HepG2 (cell line): ENCODE results near the gene PRR29. TPM values are rescaled to one million over a fixed set of nuclear protein-coding genes. Genes with fewer than 3 reads are reported as not detected.

Experiments used
- ATAC-seq: fragments of 200-7000 bp; cut with Tn5 transposase; 3 replicates; pipeline ENCODE4 v1.9.1; 2020; ENCODE audit warnings: mild to moderate bottlenecking, moderate library complexity
- BruUV-seq: library from RNA; stranded (reverse); fragments of 400-500 nt; replicated peaks from 2 replicates; lab custom pipeline; 2021; lab: Mats Ljungman, UMichigan
- CTCF ChIA-PET: fragments of 300-600 bp; formaldehyde crosslinking; extraction: SDS; loops from one replicate; lab custom pipeline; 2021; ENCODE audit warnings: low total read pairs, inconsistent platforms, low intra/inter-chr PET ratio; lab: Yijun Ruan, JAX
- POLR2A ChIA-PET: fragments of 350-600 bp; sonication (Branson Sonifier 250); formaldehyde crosslinking; loops from one replicate; lab custom pipeline; 2020; ENCODE audit warnings: antibody characterized with exemption, inconsistent platforms; lab: Yijun Ruan, JAX
- DNase-seq: peaks from one replicate; pipeline ENCODE4 v3.0.0-alpha.2; 2015; ENCODE audit warnings: low spot score
- FAIRE-seq: peaks from 3 replicates; lab custom pipeline; 2011; peaks lifted over from hg19 to GRCh38; lab: Jason Lieb, UNC
- H2AFZ ChIP-seq: one replicate; pipeline ENCODE4 v1.6.1; 2011; ENCODE audit warnings: low read length, inconsistent platforms
- H3K27ac ChIP-seq: fragments of 300-600 bp; 3 replicates; pipeline ENCODE4 v1.8.0; 2011; ENCODE audit warnings: mixed run types, mild to moderate bottlenecking, mixed read lengths, low read length, inconsistent platforms; ENCODE audit not compliant: insufficient read depth; ENCODE audit errors: extremely low read length
- H3K27me3 ChIP-seq, 2 experiments: fragments of 200-600 bp in 1 of 2; 2 replicates in 1 of 2; 3 replicates in 1 of 2; pipeline versions ENCODE4 v1.6.0 to v1.8.0; 2011; ENCODE audit warnings: low read length in 2 of 2, mild to moderate bottlenecking in 2 of 2, moderate library complexity in 2 of 2, inconsistent platforms in 1 of 2; ENCODE audit not compliant: insufficient read depth in 2 of 2, control insufficient read depth in 1 of 2
- H3K36me3 ChIP-seq, 2 experiments: fragments of 200-600 bp in 1 of 2; replicated peaks in 1 of 2; 2 replicates in 1 of 2; 3 replicates in 1 of 2; pipeline versions ENCODE4 v1.5.1 to v1.8.0; 2011; ENCODE audit warnings: low read length in 2 of 2, inconsistent platforms in 1 of 2; ENCODE audit not compliant: insufficient read depth in 2 of 2, control insufficient read depth in 1 of 2
- H3K4me1 ChIP-seq: 2 replicates; pipeline ENCODE4 v1.5.1; 2012; ENCODE audit warnings: low read length, inconsistent platforms; ENCODE audit not compliant: insufficient read depth
- H3K4me2 ChIP-seq: 2 replicates; pipeline ENCODE4 v1.6.0; 2011; ENCODE audit warnings: low read depth, low read length, inconsistent platforms
- H3K4me3 ChIP-seq, 3 experiments: fragments of 200-600 bp in 1 of 3; sonication (generic), shearing (Covaris generic) in 1 of 3; replicated peaks in 1 of 3; 2 replicates each; pipeline ENCODE4 v1.5.1; 2011 to 2016; ENCODE audit warnings: low read length in 3 of 3, inconsistent platforms in 2 of 3, low read depth in 2 of 3, mild to moderate bottlenecking in 2 of 3, control low read depth in 1 of 3, mixed read lengths in 1 of 3; ENCODE audit not compliant: insufficient read depth in 1 of 3
- H3K79me2 ChIP-seq: one replicate; pipeline ENCODE4 v1.6.1; 2011; ENCODE audit warnings: low read length, inconsistent platforms; ENCODE audit not compliant: insufficient read depth
- H3K9ac ChIP-seq: 2 replicates; pipeline ENCODE4 v1.6.0; 2011; ENCODE audit warnings: mild to moderate bottlenecking, low read depth, low read length, inconsistent platforms; ENCODE audit not compliant: insufficient read depth
- H3K9me3 ChIP-seq: 2 replicates; pipeline ENCODE4 v1.5.1; 2012; ENCODE audit warnings: mild to moderate bottlenecking, low read length
- H4K20me1 ChIP-seq: 2 replicates; pipeline ENCODE4 v1.6.0; 2011; ENCODE audit warnings: inconsistent platforms, mild to moderate bottlenecking, low read length, moderate library complexity; ENCODE audit not compliant: insufficient read depth
- ELF1 ChIP-seq: sonication (generic); formaldehyde crosslinking; IDR thresholded peaks from 2 replicates; pipeline ENCODE4 v1.4.0; 2020; ENCODE audit warnings: missing genetic modification reagents
- HCFC1 ChIP-seq: fragments of 150-350 bp; IDR thresholded peaks from 2 replicates; pipeline ENCODE4 v1.6.1; 2014; ENCODE audit warnings: low read depth, low read length
- KDM1A ChIP-seq: IDR thresholded peaks from 2 replicates; pipeline ENCODE4 v1.6.1; 2016; ENCODE audit warnings: missing compliant biosample characterization
- MIXL1 ChIP-seq: IDR thresholded peaks from 2 replicates; pipeline ENCODE4 v1.6.1; 2016
- RXRB ChIP-seq: IDR thresholded peaks from 2 replicates; pipeline ENCODE4 v1.6.1; 2016; ENCODE audit warnings: borderline replicate concordance, missing genetic modification reagents, missing compliant biosample characterization
- SYNCRIP ChIP-seq: fragments of 200-400 bp; formaldehyde crosslinking; IDR thresholded peaks from 2 replicates; pipeline ENCODE4 v1.6.1; 2018; ENCODE audit warnings: mild to moderate bottlenecking, low read depth, low read length; ENCODE audit not compliant: insufficient read depth
- ZNF234 ChIP-seq: sonication (generic); formaldehyde crosslinking; conservative IDR thresholded peaks from 2 replicates; pipeline ENCODE4 v1.5.1; 2020; ENCODE audit warnings: mild to moderate bottlenecking, missing genetic modification reagents
- ZNF614 ChIP-seq: IDR thresholded peaks from 2 replicates; pipeline ENCODE4 v1.6.1; 2018; ENCODE audit warnings: missing biosample characterization, missing genetic modification reagents, inconsistent platforms, borderline replicate concordance
- ZNF691 ChIP-seq: sonication (generic); formaldehyde crosslinking; IDR thresholded peaks from 2 replicates; pipeline ENCODE4 v1.4.0; 2020; ENCODE audit warnings: missing genetic modification reagents, low read depth, mild to moderate bottlenecking, borderline replicate concordance
- WGBS: methylation state at CpG from one replicate; pipeline ENCODE4 v1.1.6; 2017; ENCODE audit warnings: low lambda C conversion rate; 5-methylcytosine and 5-hydroxymethylcytosine counted together
- in situ Hi-C: cut with HindIII; loops from 2 replicates; pipeline ENCODE4 v1.10.0; 2017; ENCODE audit warnings: low pct_unique_long_range_greater_than_20kb; ENCODE audit not compliant: extremely low pct_ligation_motif_present
- intact Hi-C: fragments of 100-400 bp; cut with micrococcal nuclease; formaldehyde crosslinking; loops from one replicate; pipeline ENCODE4 v1.10.0; 2022; ENCODE audit not compliant: unreplicated experiment
- polyA plus RNA-seq, 8 experiments: library from polyadenylated mRNA; depleted of rRNA in 3 of 8; stranded (reverse) in 7 of 8; unstranded in 1 of 8; fragments of >200 nt; fragmentation: Illumina TruSeq in 4 of 8; extraction: Trizol in 4 of 8; gene quantifications; 2 replicates each; pipeline versions ENCODE4 v1.2.1 to v1.2.3, GENCODE V29; 2011 to 2016; ENCODE audit warnings: low read depth in 4 of 8, missing spikeins in 1 of 8, mixed read lengths in 1 of 8; ENCODE audit not compliant: insufficient read depth in 1 of 8
- total RNA-seq, 5 experiments: library from RNA; depleted of rRNA; stranded (reverse); fragments of >200 nt; fragmentation: Illumina TruSeq; extraction: Trizol; gene quantifications; 2 replicates each; pipeline ENCODE4 v1.2.3, GENCODE V29; 2016; ENCODE audit warnings: low read depth in 1 of 5
- TF ChIP-seq, protein P1 (sequence below): sonication (generic); formaldehyde crosslinking; IDR thresholded peaks from 2 replicates; pipeline ENCODE4 v1.5.1; 2020; ENCODE audit warnings: mild to moderate bottlenecking, missing genetic modification reagents, moderate library complexity
- TF ChIP-seq, protein P2 (sequence below): sonication (generic); formaldehyde crosslinking; IDR thresholded peaks from 2 replicates; pipeline ENCODE4 v1.5.1; 2020; ENCODE audit warnings: mild to moderate bottlenecking, missing genetic modification reagents

PRR29 gene
- total and polyA plus RNA-seq, 2 of the 13 experiments (the other 11 are each of a cell fraction or from before 2014, with no cell fraction given): 0.07 to 0.20 TPM

DNA sequence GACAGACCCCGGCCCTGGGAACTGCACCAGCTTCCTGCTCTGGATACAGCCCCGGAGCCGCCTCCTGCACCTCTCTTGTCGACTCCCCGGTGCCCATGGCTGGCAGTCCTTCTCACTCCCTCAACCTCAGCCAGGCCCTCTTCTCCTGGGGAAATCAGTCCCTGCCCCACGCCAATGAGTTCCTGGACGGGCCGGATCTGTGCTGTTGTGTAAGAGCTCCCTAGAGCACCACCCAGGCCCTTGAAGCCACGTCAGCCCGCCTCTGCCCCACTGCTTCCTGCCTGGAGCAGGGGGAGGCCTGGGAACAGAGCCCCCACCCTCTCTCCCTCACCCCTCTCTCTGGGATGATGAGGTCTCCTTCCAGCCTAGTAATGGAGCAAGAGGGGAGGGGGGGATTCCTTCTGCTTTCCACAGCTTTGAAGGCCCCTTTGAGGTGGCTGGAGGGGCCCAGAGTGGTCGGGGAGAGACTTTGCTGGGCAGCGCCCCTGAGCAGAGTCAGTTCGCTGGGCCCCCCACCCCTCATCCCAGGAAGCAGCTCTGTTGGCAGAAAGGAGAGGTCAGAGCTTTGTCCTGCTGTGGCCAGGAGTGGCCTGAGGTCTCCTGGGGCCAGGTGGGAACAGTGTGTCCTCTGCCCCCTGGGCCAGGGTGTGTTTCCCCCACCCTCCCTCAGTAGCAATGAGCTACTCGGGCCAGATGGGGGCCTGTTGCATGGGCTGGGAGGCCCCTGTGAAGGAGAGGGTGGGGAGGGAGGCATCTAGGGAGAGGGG is 3.8 kb downstream of the PRR29 start (continued):
- TF ChIP-seq, protein P1, sequence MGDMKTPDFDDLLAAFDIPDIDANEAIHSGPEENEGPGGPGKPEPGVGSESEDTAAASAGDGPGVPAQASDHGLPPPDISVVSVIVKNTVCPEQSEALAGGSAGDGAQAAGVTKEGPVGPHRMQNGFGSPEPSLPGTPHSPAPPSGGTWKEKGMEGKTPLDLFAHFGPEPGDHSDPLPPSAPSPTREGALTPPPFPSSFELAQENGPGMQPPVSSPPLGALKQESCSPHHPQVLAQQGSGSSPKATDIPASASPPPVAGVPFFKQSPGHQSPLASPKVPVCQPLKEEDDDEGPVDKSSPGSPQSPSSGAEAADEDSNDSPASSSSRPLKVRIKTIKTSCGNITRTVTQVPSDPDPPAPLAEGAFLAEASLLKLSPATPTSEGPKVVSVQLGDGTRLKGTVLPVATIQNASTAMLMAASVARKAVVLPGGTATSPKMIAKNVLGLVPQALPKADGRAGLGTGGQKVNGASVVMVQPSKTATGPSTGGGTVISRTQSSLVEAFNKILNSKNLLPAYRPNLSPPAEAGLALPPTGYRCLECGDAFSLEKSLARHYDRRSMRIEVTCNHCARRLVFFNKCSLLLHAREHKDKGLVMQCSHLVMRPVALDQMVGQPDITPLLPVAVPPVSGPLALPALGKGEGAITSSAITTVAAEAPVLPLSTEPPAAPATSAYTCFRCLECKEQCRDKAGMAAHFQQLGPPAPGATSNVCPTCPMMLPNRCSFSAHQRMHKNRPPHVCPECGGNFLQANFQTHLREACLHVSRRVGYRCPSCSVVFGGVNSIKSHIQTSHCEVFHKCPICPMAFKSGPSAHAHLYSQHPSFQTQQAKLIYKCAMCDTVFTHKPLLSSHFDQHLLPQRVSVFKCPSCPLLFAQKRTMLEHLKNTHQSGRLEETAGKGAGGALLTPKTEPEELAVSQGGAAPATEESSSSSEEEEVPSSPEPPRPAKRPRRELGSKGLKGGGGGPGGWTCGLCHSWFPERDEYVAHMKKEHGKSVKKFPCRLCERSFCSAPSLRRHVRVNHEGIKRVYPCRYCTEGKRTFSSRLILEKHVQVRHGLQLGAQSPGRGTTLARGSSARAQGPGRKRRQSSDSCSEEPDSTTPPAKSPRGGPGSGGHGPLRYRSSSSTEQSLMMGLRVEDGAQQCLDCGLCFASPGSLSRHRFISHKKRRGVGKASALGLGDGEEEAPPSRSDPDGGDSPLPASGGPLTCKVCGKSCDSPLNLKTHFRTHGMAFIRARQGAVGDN (CRISPR knock-in tag): peak; percentile 53; the same call in 1 of the 2 replicates
- TF ChIP-seq ZNF234 (no peak), ZNF691 (0 out of 2 replicates have a peak, but pooled peaks have one; percentile 31), RXRB (CRISPR knock-in tag) (0 out of 2 replicates have a peak, but pooled peaks have one; percentile 8)

DNA sequence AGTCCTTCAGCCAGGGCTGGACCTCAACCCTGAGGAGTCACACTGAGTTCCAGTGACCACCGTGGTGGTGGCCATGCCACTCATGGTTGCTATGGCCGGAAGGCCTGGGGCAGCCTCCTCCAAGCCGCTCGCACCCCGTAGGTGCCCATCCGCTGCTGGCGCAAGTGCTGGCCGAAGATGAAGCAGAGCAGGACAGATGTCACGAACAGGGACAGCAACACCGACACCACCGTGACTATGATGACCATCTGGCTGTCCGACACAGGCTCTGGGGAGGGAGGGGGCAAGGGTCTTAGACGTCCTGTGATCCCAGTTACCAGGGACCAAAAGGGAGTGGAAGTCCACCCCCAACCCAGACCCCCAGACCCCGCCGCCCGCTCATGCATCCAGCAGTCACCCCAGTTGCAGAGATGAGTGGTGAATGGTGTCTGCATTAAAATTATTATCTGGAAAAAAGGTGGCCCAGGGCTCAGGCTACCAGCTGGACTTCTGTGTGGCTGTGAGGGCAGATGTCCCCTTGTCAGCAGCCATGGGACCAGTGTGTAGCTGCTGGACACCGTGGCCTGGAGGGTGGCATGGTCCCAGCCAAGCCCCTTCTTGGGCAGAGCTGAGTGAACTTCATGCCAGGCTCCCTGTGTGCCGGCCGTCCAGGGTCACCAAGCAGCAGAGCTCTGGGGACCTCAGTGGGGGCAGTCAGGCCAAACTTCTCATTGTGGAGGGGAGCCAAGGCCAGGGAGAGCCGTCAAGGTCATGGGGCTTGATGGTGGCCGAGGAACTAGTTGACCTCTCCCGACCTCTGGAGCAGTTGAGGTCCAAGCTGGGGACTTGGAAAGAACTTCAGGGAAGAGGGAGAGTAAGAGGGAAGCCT is 4.7 kb downstream of the PRR29 start:
- Histone ChIP-seq H3K4me1 (peaks cover 71% of the 10 kb centered on the region), H3K27ac (no peak overlapping the region), H3K79me2 (no peaks in the 10 kb centered on the region), H2AFZ (no peak overlapping the region), H3K9ac (no peak overlapping the region), H3K4me2 (no peak overlapping the region), H3K27me3 (peaks cover 0 to 4% of the 10 kb centered on the region in 2 experiments; a peak in 2 of 5 replicates), H4K20me1 (no peaks in the 10 kb centered on the region), H3K36me3 (no peaks in the 10 kb centered on the region), H3K4me3 (no peak overlapping the region), H3K9me3 (no peaks in the 10 kb centered on the region)
- ATAC-seq (no peak), FAIRE-seq (no peak), DNase-seq (no peak)
- in situ Hi-C loops: no loop called here
- 78% methylated on average over 19 of the region's 22 CpGs for WGBS
- ChIA-PET POLR2A (no interaction called here), CTCF (no interaction called here)
- BruUV-seq: no TSS peak
- intact Hi-C loops: no loop called here
- TF ChIP-seq ELF1: no peak
- no peak for TF ChIP-seq HCFC1
- no peak for TF ChIP-seq ZNF614 (CRISPR knock-in tag)
- TF ChIP-seq, protein P2, sequence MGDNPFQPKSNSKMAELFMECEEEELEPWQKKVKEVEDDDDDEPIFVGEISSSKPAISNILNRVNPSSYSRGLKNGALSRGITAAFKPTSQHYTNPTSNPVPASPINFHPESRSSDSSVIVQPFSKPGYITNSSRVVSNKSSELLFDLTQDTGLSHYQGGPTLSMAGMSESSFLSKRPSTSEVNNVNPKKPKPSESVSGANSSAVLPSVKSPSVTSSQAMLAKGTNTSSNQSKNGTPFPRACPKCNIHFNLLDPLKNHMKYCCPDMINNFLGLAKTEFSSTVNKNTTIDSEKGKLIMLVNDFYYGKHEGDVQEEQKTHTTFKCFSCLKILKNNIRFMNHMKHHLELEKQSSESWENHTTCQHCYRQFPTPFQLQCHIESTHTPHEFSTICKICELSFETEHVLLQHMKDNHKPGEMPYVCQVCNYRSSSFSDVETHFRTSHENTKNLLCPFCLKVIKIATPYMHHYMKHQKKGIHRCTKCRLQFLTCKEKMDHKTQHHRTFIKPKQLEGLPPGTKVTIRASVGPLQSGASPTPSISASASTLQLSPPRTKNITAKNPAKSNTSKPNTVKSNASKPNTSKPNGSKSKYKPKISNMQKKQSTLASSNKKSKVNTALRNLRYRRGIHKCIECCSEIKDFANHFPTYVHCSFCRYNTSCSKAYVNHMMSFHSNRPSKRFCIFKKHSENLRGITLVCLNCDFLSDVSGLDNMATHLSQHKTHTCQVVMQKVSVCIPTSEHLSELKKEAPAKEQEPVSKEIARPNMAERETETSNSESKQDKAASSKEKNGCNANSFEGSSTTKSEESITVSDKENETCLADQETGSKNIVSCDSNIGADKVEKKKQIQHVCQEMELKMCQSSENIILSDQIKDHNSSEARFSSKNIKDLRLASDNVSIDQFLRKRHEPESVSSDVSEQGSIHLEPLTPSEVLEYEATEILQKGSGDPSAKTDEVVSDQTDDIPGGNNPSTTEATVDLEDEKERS (CRISPR knock-in tag): no peak
- no peak for TF ChIP-seq KDM1A (CRISPR knock-in tag)
- TF ChIP-seq SYNCRIP: no peak
- no peak for TF ChIP-seq MIXL1 (CRISPR knock-in tag)
